Fibroblast of pulmonary artery (primary cell): ENCODE data around the gene ERBB4.

ENCODE experiments used
- DNase-seq: peaks from one replicate; pipeline ENCODE4 v3.0.0-alpha.2; 2010; ENCODE audit warnings: low read depth
- H3K4me3 ChIP-seq: replicated peaks from 2 replicates; pipeline ENCODE4 v1.5.1; 2011; ENCODE audit warnings: low read depth, mild to moderate bottlenecking, control low read depth, low read length, moderate library complexity
- TF ChIP-seq, protein P1 (sequence below): IDR thresholded peaks from 2 replicates; pipeline ENCODE4 v1.5.1; 2011; ENCODE audit warnings: mild to moderate bottlenecking, control low read depth, low read length, inconsistent platforms; ENCODE audit errors: missing control alignments

ERBB4 gene

DNA sequence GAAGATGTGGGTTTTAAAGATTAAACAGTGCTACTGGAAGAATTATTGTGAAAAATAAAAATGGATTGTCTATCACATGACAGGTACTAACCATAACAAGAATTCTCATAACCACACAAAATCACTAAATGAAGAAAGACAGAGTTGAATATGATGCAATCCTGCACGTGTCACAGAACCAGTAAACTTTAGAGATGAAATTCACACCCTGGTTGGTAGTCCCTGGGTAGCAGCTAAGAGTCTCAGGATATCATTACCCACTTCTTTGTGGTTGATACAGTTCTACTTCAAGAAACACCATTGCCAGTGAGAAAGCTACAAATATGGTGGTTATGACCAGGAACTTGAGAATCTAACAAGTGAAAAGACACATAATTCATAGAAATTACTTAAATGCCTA, 450.2 kb downstream of the ERBB4 start:
- no peak for DNase-seq
- no peak overlapping the region for H3K4me3 ChIP-seq
- TF ChIP-seq, protein P1, sequence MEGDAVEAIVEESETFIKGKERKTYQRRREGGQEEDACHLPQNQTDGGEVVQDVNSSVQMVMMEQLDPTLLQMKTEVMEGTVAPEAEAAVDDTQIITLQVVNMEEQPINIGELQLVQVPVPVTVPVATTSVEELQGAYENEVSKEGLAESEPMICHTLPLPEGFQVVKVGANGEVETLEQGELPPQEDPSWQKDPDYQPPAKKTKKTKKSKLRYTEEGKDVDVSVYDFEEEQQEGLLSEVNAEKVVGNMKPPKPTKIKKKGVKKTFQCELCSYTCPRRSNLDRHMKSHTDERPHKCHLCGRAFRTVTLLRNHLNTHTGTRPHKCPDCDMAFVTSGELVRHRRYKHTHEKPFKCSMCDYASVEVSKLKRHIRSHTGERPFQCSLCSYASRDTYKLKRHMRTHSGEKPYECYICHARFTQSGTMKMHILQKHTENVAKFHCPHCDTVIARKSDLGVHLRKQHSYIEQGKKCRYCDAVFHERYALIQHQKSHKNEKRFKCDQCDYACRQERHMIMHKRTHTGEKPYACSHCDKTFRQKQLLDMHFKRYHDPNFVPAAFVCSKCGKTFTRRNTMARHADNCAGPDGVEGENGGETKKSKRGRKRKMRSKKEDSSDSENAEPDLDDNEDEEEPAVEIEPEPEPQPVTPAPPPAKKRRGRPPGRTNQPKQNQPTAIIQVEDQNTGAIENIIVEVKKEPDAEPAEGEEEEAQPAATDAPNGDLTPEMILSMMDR = no peak

DNA sequence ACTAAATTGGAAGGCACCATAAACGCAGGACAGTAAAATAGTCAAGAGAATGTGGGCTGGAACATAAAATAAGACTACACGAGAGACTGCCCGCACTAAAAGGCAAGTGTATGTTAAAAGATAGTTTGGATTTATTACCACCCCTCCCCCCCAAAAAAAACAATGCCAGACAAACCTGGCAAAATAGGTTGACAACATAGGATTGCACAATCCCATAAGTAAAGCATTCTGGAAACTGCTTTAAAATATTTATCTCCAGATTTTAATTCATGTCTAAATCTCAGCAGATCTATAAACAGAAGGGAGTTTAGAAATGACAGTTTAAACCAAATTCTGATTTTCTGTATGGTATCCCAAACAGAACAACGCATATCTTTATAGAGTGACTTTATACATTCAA, 455.1 kb downstream of the ERBB4 start:
- DNase-seq = no peak
- no peak overlapping the region for H3K4me3 ChIP-seq
- TF ChIP-seq, protein P1 = no peak

DNA sequence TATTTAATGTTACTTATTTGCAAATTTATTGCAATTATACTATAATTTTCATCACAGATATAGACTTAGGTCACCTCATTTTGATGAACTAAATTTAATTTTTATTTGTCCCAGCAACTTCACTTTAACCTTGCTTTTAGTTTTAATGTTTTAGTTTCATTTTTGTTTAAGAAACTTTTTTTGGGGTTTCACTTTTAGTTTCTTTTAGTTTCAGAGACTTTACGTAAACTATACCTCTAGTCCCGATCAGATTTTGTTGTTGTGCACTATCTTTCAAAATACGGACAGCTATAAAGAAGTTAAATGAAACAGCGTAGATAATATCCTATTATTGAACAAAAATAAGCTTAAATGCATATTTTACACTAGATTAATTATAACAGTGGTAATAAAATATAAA, 460.5 kb downstream of the ERBB4 start:
- DNase-seq = no peak
- TF ChIP-seq, protein P1 = no peak
- no peak overlapping the region for H3K4me3 ChIP-seq

DNA sequence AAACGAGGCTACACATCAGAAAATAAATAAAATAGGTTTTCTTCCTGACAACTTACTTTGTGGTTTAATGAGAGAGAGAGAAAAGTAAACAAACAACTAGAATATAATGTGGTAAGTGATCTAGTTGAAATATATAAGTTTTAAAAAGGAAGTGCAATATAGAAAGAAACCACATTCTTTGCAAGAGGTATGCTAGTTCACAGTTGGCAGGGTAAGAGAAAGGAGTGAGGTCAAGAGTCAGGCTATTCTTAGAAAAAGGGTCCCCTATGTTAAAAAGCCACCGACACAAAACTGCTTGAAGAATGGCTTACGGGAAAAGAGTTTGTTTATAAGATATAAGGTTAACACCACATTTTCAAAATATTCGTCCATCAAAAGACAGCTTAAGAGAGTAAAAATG, 462.1 kb downstream of the ERBB4 start:
- no peak for DNase-seq
- TF ChIP-seq, protein P1 = no peak

DNA sequence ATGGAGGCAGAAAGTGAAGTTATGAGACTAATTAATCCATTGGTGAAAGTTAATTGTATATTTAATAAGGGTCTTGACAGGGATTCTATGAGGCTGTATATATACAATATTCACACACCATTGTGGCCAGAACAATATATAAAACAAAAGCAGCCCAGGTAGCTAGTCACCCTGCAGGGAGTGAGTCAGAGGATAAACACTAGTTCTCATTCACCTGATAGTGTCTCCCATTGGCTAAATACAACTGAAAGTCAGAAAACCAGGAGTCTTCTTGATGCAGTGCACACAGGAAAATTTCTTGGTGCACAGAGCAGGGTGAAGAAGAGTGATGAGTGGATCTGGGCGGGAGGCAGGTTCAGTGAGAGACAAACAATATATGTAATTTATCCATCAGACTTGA, 465.2 kb downstream of the ERBB4 start:
- TF ChIP-seq, protein P1 = no peak
- no peak overlapping the region for H3K4me3 ChIP-seq
- DNase-seq = no peak

More for the DNA sequence above, 462.1 kb downstream of the ERBB4 start:
- H3K4me3 ChIP-seq = no peak overlapping the region

DNA sequence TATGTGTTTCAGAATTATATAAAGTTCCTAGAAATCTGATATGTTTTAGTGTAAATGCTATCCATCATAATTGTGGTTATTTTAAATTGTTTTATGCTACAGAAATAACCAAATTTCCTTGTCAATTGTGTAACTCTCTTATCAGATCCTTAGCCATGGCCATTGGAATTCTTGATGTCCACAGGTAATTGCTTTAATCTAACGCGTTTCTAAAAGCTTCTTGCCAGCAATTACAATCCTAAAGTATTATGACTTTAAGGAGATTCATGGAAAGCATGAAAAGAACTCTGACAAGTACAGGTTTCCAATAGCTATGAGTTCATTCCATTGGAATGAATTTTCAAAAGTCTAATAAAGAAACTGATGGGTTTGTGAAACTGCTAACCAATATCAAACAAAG, 472.1 kb downstream of the ERBB4 start:
- TF ChIP-seq, protein P1 = no peak
- no peak for DNase-seq
- no peak overlapping the region for H3K4me3 ChIP-seq

DNA sequence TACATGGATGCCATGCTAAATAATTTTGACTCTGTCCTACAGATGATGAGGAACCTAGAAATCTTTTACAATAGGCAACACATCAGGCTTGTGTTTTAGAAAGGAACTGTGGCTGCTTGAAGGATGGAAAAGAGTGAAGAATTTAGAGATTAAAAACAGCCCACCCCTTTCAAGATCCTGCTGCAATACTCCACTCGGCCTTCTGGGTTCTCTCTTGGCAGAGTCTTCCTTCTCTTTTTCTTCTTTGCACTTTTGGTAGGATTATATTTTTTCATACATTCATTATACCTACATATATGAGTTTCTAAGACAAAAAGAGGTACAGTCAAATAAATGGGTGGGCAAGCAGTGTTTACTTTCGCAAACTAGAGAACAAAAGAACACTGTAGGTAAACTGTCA, 474.3 kb downstream of the ERBB4 start:
- TF ChIP-seq, protein P1 = no peak
- no peak overlapping the region for H3K4me3 ChIP-seq
- DNase-seq = no peak
